GM10266 (cell line): ENCODE data around the gene KIAA1328.
"Not testable (repeated sequence)": the region's sequence is repeated elsewhere in the genome, so short reads cannot be mapped to it uniquely, and the experiment has no call there.

Source experiments
- DNase-seq: peaks from one replicate; pipeline ENCODE4 v3.0.0; 2012; ENCODE audit errors: extremely low spot score
- TF ChIP-seq, protein P1 (sequence below): IDR thresholded peaks from 2 replicates; pipeline ENCODE4 v1.5.1; 2012; ENCODE audit warnings: mild to moderate bottlenecking, low read depth; ENCODE audit not compliant: control insufficient read depth, insufficient read depth; ENCODE audit errors: missing control alignments

The KIAA1328 gene

DNA sequence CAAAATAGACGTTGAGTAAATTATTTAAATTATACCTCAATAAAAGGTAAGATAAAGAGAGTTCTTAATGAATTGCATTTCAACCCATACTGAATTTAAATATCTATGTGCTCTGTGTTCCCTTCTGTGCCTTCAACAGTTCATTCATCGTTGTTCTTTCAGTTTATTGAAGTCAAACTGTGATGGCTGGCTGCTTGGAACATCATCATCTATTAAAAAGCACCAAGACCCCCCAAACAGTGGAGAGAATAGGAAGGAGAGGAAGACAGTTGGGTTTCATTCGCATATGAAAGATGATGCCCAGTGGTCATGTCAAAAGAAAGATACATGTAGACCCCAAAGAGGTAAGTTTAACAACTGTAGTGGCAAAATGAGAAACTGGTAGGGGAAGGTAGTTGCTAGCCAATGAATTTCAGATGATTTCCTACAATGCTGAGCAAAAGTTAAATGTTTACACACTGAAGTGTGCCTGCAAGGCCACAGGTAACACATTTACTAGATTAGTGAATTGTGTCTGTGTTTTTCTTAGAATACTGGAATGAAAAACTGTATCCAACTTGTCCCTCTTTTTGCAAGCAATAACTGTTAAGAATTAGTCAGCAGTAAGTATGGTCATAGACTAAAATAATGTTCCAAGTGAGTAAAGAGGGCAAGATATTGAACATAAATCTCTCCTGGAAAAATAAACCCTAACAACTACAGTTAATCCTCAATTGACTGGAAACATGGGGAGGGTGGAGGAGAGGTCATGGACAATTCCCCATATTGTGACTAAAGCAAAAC lies 331.3 kb downstream of the KIAA1328 start:
- no peak for DNase-seq
- TF ChIP-seq, protein P1, sequence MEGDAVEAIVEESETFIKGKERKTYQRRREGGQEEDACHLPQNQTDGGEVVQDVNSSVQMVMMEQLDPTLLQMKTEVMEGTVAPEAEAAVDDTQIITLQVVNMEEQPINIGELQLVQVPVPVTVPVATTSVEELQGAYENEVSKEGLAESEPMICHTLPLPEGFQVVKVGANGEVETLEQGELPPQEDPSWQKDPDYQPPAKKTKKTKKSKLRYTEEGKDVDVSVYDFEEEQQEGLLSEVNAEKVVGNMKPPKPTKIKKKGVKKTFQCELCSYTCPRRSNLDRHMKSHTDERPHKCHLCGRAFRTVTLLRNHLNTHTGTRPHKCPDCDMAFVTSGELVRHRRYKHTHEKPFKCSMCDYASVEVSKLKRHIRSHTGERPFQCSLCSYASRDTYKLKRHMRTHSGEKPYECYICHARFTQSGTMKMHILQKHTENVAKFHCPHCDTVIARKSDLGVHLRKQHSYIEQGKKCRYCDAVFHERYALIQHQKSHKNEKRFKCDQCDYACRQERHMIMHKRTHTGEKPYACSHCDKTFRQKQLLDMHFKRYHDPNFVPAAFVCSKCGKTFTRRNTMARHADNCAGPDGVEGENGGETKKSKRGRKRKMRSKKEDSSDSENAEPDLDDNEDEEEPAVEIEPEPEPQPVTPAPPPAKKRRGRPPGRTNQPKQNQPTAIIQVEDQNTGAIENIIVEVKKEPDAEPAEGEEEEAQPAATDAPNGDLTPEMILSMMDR: no peak

DNA sequence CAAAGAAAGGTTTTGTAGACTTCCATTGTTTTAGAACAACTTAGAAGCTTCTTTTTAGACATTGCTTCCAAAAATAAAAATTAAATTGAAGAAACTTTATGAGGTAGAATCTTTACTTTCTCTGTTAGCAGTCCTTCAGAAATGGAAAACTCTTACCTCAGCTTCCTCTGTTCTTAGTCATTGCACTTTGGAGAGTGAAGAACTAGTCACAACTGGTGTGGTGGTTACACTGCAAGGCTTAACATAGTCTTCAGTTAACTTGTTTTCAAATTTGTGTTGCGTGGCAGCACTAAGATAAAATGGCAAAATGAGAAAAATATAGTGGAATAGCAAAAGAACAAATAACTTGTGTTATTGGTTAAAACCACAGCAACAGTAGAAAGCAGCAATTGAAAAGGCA lies 332.6 kb downstream of the KIAA1328 start:
- DNase-seq: no peak
- TF ChIP-seq, protein P1: no peak

DNA sequence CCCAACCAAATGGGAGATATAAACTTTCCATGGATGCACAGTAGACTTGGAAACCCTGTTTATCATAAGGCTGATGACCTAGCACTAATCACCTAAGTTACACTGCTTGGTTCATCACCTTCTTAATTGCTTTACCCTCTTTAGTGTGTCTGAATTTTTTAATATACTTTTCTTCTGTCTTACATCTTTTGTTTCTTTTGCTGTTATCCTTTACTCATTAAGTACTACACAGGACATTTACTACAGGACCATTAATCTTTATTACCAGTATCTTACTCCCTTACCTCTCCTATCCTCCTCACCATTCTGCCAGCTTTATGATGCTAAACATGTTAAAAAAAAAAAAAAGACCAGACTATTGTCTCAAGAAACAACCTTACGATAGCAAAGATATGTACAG lies 333.6 kb downstream of the KIAA1328 start:
- DNase-seq: no peak
- TF ChIP-seq, protein P1: no peak

GRCh38 chr18:37163119-37163518 lies 334.2 kb downstream of the KIAA1328 start:
- TF ChIP-seq, protein P1: no peak
- DNase-seq: no peak

GRCh38 chr18:37166491-37166890 lies 337.6 kb downstream of the KIAA1328 start:
- DNase-seq: no peak
- TF ChIP-seq, protein P1: no peak

- DNase-seq: not testable (repeated sequence)
Measured at GRCh38 chr18:37166966-37167365, 338.0 kb downstream of the KIAA1328 start.

- TF ChIP-seq, protein P1: no peak
- DNase-seq: no peak
Measured at GRCh38 chr18:37170984-37171383, 342.1 kb downstream of the KIAA1328 start.
